Measurements from ENCODE around the gene ACTG2.

The ACTG2 gene

DNA sequence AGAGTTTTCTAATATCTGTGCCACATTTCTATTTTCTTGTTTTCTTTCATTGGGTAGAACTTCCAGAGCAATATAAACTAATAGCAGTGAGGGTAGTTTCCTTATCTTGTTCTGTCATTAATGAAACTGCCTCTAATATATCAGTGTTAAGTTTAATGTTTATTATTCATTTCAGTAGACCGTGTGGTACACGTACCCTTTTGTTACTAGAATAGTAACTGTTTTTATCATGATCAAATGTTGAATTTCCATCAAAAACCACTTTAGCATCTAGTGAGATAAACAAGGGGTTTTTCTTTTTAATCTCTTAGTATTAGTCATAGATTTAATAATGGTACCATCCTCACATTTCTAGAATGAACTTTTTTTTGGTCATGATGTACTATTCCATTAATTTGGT, 49.9 kb downstream of the ACTG2 start:
- DNase-seq = no peak
- Histone ChIP-seq H3K4me1 (peaks cover 6% of the 10 kb centered on the region; the same call in 1 of the 2 replicates), H3K4me3 (ENCODE audit: low read depth, low read length) (no peak overlapping the region), H3K27me3 (no peaks in the 10 kb centered on the region), H3K36me3 (no peaks in the 10 kb centered on the region; the same call in 1 of the 2 replicates), H3K9me3 (no peaks in the 10 kb centered on the region)
- TF ChIP-seq, protein P1, sequence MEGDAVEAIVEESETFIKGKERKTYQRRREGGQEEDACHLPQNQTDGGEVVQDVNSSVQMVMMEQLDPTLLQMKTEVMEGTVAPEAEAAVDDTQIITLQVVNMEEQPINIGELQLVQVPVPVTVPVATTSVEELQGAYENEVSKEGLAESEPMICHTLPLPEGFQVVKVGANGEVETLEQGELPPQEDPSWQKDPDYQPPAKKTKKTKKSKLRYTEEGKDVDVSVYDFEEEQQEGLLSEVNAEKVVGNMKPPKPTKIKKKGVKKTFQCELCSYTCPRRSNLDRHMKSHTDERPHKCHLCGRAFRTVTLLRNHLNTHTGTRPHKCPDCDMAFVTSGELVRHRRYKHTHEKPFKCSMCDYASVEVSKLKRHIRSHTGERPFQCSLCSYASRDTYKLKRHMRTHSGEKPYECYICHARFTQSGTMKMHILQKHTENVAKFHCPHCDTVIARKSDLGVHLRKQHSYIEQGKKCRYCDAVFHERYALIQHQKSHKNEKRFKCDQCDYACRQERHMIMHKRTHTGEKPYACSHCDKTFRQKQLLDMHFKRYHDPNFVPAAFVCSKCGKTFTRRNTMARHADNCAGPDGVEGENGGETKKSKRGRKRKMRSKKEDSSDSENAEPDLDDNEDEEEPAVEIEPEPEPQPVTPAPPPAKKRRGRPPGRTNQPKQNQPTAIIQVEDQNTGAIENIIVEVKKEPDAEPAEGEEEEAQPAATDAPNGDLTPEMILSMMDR (IDR thresholded peaks at IDR 0.05; ENCODE audit: low read depth, low read length) = no peak

DNA sequence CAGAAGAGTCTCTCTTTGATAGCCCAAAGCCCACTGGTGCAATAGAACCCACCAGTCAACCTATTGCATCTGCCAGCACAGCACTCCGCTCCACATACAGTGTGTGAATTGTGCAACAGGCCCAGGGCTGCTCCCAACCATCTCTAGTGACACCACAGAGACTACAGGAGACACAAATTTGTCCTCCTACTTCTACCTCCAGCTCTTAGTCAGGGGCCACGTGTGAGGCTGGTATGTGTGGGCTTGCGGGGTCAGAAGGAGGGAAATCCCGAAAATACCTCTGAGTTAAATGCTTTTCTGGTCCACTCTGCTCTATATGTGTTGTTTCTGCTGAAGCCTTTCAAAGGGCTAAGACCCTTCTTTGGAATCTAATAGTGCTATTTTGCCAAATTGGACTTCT, 51.9 kb downstream of the ACTG2 start:
- Histone ChIP-seq H3K4me1 (no peaks in the 10 kb centered on the region), H3K9me3 (no peaks in the 10 kb centered on the region), H3K27me3 (no peaks in the 10 kb centered on the region), H3K4me3 (ENCODE audit: low read depth, low read length) (no peak overlapping the region), H3K36me3 (no peaks in the 10 kb centered on the region; the same call in 1 of the 2 replicates)
- TF ChIP-seq, protein P1 (IDR thresholded peaks at IDR 0.05; ENCODE audit: low read depth, low read length) = no peak
- DNase-seq = no peak

DNA sequence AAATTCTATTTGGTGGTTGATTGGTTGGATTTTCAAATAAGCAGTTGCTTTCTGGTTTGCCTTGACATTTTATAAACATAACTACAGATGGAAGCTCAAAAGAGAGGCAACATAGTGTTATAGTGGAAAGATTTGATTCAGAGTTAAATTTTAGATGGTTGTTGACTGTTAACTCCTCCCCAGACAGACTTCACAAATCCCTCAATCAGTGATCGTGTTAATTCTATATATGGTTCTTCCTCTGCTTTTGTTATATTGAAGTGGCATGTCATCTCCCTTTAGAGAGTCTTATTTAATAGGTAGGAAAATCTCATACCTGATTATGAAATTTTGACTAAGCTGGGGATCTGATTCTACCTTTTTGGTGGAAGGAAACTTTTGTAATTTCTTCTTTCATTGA, 53.4 kb downstream of the ACTG2 start:
- Histone ChIP-seq H3K36me3 (peaks cover 7% of the 10 kb centered on the region), H3K27me3 (no peaks in the 10 kb centered on the region), H3K4me3 (ENCODE audit: low read depth, low read length) (no peak overlapping the region), H3K4me1 (no peaks in the 10 kb centered on the region), H3K9me3 (no peaks in the 10 kb centered on the region)
- DNase-seq = no peak
- TF ChIP-seq, protein P1 (IDR thresholded peaks at IDR 0.05; ENCODE audit: low read depth, low read length) = no peak

DNA sequence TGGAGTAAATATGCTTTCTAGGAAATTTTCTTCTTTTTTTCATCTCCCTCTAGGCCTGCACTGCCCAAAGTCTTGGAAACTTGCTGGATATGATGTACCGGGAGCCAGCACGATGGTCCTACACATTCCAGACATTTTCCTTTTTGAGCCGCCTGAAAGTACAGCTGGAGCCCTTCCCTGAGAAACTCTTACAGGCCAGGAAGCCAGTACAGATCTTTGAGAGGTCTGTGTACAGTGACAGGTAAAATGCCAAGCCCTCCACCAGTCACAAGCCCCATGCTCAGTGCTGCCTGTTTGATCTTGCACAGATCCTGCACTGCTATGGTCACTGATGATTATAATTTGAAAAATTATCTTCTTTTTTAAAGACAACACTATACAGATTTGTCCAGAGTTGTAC, 53.9 kb downstream of the ACTG2 start:
- Histone ChIP-seq H3K4me3 (ENCODE audit: low read depth, low read length) (no peak overlapping the region), H3K36me3 (peaks cover 7% of the 10 kb centered on the region), H3K4me1 (no peaks in the 10 kb centered on the region), H3K9me3 (no peaks in the 10 kb centered on the region), H3K27me3 (no peaks in the 10 kb centered on the region)
- TF ChIP-seq, protein P1 (IDR thresholded peaks at IDR 0.05; ENCODE audit: low read depth, low read length) = no peak
- DNase-seq = no peak

DNA sequence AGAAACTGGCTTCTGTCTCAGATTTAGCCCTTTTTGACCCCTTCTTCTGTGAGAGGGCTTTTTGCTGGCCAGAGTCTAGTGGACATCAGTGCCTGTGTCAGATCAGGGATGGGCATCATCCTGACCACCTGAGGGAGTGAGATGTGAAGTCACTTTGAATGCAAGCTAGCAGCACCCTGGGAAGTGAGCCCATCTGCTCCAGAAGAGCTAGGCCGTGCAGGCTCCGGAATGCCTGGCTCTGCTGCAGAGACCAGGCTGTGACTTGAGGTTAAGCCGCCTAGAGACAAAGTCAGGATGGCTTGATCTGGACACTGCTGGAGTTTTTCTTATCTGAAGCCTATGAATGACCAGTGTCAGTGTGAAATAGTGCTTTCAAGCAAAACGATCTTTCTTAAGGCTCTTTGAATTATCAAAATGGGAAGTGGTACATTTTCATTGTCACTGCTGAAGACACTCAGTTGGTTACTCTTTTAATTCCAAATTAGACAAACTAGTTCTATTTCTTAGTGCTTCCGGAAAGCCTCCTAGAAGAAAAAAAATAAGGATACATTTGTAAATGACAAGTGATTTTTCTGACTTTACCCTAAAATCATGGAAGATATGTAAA, 54.7 kb downstream of the ACTG2 start:
- Histone ChIP-seq H3K4me1 (no peaks in the 10 kb centered on the region), H3K36me3 (peaks cover 10% of the 10 kb centered on the region), H3K4me3 (ENCODE audit: low read depth, low read length) (no peak overlapping the region), H3K9me3 (no peaks in the 10 kb centered on the region), H3K27me3 (no peaks in the 10 kb centered on the region)
- TF ChIP-seq, protein P1 (IDR thresholded peaks at IDR 0.05; ENCODE audit: low read depth, low read length) = no peak
- no peak for DNase-seq

DNA sequence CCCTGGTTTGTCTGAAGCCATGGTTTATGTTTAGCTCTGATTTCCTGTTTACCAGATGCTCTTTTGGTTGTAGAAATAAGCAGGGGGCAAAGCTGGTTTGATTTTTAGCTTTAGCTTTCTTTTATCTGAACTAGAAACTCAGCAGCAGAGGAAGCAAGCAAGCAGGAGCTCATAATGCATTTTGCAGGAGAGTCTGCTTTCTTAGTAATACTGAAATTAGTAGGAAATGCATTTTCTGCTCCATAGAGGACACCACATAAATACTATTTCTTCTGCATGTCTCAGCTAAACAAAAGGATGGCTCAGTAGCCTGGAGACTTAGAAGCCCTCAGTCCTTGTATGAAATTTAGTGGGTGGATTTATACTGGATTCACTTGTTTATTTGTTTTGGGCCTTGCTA, 57.0 kb downstream of the ACTG2 start:
- H3K36me3 ChIP-seq = peaks cover 10% of the 10 kb centered on the region
- H3K27me3 ChIP-seq = no peaks in the 10 kb centered on the region
- no peak for DNase-seq
- no peaks in the 10 kb centered on the region for H3K9me3 ChIP-seq
- no peaks in the 10 kb centered on the region for H3K4me1 ChIP-seq
- no peak overlapping the region for H3K4me3 ChIP-seq (ENCODE audit: low read depth, low read length)
- TF ChIP-seq, protein P1 (IDR thresholded peaks at IDR 0.05; ENCODE audit: low read depth, low read length) = no peak

Measured in BE2C (cell line).